Measurements from ENCODE around the gene NEK1.
"Not testable (repeated sequence)": the region's sequence is repeated elsewhere in the genome, so short reads cannot be mapped to it uniquely, and the experiment has no call there.

NEK1 gene

DNA sequence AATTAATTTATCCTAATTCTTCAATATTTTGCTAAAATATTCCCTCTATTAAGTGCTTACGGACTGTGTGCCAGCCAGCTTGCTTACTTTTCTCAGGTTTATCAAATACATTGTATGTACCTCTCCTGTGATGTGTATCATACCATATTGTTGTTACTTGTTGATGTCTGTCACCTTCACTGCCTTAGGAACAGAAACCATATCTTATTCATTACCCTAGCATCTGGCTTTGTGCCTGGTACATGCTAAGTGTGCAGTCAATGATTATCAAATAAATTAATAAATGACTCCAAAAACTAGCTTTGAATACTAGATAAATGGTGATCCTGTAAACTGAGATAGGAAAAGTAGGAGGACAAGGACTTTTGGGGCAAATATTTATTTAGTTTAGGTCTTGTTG is 14.9 kb upstream of the NEK1 start:
- no peak for DNase-seq

DNA sequence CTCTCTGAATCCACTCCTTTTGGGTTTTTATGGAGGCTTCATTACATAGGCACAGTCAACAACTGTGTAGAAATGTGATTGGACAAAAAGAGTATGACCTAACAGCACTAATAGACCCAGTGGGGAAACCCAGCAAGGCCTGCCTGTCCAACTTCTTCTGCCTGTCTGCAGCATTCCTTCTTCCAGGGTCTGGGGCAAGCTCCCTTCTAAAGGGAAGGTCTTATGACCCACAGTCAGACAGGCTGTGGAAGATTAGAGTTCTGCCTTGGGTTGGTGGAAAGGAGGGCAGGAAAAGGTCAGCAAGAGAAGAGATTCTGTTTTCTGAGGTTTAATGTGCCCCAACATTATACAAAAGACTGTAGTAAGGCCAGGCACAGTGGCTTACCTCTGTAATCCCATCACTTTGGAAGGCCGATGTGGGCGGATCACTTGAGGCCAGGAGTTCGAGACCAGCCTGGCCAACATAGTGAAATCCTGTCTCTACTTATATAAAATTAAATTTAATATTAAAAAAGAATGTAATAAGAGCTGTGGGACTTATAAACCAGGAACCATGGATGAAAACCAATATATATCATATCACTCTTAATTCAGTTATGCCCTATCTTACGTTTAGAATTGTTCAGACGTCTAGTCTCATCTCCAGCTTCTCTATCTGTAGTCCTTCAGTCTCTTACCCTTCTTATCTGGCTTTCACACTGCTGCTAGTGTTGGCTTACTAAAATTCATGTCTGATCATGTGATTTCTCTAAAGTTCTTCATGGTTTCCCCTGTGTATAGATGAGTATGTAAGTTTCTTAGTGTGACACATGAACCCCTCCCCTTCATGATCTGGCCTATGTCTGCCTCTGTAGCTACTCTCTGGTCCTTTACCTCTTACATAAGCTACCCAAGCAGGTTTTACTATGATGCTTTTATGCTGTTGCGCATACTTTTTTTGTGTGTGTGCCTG is 14.2 kb upstream of the NEK1 start:
- no peak for DNase-seq

- no peak for DNase-seq
These were observed 13.5 kb upstream of the NEK1 start for GRCh38 chr4:169625886-169626285.

- DNase-seq, result not testable (repeated sequence)
These were observed 11.6 kb upstream of the NEK1 start for GRCh38 chr4:169624012-169624411.

- DNase-seq, result no peak
These were observed 10.2 kb upstream of the NEK1 start for GRCh38 chr4:169622566-169622965.

- DNase-seq, result peak in 1 of 2 donors; percentile 27
These were observed 9.5 kb upstream of the NEK1 start for GRCh38 chr4:169621731-169622492.

GRCh38 chr4:169620880-169621248 is 8.5 kb upstream of the NEK1 start:
- DNase-seq, result peak; percentile 19 to 26

- peak; percentile 90 to 94 for DNase-seq
These were observed 7.8 kb upstream of the NEK1 start, which contains the start of gene CLCN3 for GRCh38 chr4:169619958-169620879. Gene CLCN3 (plus strand): TSS chr4:169620578. CDS start chr4:169635929, 15,351 bp downstream.

DNA sequence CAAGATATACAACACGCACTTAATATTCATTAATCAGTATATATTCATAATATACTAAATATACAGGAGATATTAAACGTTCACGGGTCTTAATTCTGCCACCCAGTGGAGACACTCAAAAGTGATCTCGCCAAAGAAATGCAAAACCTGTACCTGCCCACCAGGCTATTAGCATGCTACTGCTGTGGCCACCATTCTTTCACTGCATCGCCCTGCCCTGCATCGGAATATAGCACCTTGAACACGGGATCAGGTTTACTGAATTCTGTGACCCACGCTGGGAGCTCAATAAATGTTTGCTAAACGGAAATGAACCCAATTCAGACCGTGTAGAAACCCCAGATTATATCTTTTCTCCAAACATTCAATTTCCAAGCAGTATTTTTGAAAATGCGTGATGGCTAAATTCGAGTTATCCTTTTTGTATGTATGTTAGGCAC is 7.2 kb upstream of the NEK1 start:
- DNase-seq, result peak; percentile 29 to 55

DNA sequence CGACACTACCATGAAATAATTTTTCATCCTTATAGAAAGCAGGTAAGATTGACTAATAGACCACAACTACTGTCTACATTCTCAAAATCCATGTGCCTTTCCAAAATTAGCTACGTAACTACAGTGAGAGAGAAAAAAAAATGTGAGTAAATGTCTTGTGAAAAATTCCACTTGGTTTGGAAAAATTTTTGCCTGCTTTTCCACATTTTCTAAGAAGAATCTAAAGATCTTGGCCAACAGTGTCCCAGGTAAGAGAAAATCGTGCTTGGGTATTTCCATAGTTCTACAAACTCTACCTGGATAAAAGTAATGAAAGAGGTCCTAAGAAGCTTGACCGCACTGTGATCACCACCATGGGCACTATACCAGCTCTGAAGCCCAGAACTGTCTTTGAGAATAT is 6.6 kb upstream of the NEK1 start:
- no peak for DNase-seq

DNA sequence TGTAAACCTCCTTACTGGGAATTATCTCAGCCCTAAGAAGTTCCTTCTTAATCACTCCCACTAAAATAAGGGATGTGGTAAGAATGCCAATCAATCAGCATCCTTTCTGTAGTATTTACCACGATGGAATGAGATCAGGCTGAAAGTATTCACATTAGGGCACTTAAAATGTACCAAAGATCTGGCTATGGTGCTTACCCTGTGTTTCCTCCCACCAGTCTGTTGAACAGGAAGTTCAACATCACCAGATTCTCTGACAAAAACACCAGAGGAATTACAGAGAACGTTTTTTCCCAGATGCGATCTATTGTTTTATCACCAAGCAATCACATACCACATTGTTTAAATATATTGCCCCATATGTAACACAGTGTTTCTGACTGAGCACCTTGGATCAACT is 5.9 kb upstream of the NEK1 start:
- DNase-seq, result no peak

GRCh38 chr4:169617306-169617705 is 4.9 kb upstream of the NEK1 start:
- no peak for DNase-seq

DNA sequence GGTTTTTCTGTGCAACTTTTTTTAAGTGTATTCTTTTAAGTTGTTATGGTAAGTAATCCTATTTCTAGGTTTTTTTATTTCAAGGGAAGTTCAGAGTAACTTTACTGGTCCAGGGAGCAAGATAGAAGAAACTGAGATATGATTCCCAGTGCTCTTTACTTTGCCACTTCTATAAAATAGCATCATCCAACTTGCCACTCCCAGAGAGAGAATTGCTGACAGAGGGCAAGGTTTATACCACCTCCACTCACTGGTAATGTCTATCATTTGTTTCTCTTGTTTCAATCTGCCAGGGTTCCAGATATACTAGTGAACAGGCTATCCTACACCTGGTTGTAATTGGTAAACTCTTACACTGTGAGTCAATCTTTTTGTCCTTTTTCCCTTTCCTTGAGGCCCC is 4.5 kb upstream of the NEK1 start:
- DNase-seq, result no peak

- DNase-seq, result peak in 1 of 2 donors; percentile 14
These were observed 3.2 kb upstream of the NEK1 start for GRCh38 chr4:169615467-169616106.

DNA sequence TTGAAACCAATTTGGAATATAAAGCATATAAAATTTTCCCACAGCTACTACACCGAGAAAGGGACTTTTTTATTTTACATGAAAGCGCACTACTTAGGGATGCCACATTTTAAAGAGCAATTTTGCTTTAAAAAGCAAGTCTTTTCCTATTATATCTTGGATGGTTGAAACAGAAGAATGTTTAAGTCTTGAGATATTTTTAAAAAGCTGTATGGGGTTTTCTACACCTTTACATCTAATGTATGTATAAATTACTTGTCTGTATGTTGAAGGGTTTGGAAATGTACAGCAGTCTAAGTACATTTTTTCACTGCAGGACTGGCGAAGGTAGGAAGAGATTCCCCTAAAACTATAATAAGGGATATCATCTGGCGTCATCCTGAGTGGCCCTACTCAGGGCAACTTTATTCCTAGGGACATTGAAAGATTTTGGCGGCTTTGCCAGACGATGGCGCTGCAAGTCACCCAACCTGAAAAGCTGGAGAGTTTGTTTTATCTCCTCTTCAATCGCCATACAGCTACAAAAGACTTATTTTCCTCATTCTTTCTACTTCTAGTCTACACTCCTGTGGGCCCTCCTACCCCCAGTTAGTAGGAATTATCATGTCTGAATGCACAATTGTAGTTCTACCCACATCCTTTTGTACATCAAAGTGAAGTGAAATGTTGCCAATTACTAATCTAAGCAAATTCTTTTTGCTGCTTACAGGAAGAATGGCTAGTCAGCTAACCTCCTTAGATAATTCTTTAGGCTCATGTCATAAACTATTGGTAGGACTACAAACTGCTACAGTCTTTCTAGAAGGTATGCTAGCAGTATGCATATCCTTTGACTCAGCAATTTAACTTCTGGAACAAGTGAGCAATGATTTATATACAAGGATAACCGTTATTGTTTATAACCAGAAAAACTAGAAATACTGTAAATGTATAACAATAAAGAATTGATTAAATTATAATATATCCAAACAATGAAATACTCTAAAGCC is 782 bp upstream of the NEK1 start:
- peak; percentile 68 to 73 for DNase-seq

GRCh38 chr4:169611157-169611556 is 1.2 kb downstream of the NEK1 start:
- no peak for DNase-seq

DNA sequence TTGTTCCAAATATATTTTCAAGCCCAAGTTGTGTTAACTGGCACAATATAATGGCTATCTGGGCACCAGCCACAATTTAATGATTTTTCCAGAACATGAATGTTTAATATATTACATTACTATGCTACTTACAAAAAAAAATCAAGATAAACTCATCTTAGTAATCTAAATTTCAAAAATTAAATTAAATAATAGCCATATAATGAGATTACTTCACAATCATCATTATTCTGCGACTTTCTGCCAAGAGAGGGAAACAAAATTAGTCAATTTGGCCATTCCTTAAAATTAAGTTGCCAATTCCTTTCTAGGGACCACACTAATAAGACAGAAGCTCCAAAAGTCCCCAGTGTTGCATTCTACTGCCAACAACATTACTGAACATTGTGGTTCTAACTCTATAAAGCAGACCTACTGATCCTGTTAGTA is 7.5 kb downstream of the NEK1 start:
- DNase-seq, result no peak

- no peak for DNase-seq
These were observed 8.1 kb downstream of the NEK1 start for GRCh38 chr4:169604131-169604900.

DNA sequence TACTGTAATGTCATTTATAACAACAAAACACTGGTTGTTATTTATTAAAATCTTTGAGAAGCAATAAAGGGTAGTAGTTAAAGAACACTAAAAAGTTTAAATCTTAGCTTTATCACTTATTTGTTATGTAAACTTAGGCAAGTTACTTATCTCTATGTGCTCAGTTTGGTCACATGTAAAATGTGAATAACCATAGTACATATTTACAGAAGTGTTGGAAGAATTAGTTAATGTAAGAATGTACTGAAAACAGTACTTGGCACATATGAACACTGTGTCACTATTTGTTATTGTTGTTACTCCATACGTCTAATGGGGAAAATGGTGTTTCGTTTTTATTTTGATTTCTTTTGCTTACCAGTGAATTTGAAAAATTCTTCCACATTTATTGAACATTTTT is 9.1 kb downstream of the NEK1 start:
- no peak for DNase-seq
